Kidney (tissue), 14 donors: ENCODE data around the gene GPN1. TPM values are rescaled to one million over a fixed set of nuclear protein-coding genes. Genes with fewer than 3 reads are reported as not detected.

ENCODE experiments used
- DNase-seq, 5 donors: peaks; one replicate each; pipeline ENCODE4 v3.0.0-alpha.2; 2013 to 2020
- FAIRE-seq: peaks from 2 replicates; lab custom pipeline; 2012; peaks lifted over from hg19 to GRCh38; lab: Jason Lieb, UNC
- H3K27ac ChIP-seq, 2 donors: one replicate each; pipeline ENCODE4 v1.7.0; 2013; ENCODE audit warnings: low read depth in 2 of 2, low read length in 2 of 2, inconsistent platforms in 1 of 2
- H3K27me3 ChIP-seq: one replicate; pipeline ENCODE4 v1.7.1; 2013; ENCODE audit warnings: low read length, inconsistent platforms; ENCODE audit not compliant: control insufficient read depth, insufficient read depth
- H3K36me3 ChIP-seq, 3 donors: one replicate each; pipeline versions ENCODE4 v1.7.0 to v1.7.1; 2013; ENCODE audit warnings: low read length in 3 of 3, control low read depth in 1 of 3, inconsistent platforms in 1 of 3; ENCODE audit not compliant: insufficient read depth in 3 of 3, control insufficient read depth in 2 of 3
- H3K4me1 ChIP-seq, 3 donors: one replicate each; pipeline versions ENCODE4 v1.7.0 to v1.7.1; 2013; ENCODE audit warnings: low read length in 3 of 3, inconsistent platforms in 1 of 3, low read depth in 1 of 3; ENCODE audit not compliant: control insufficient read depth in 2 of 3, insufficient read depth in 2 of 3
- H3K4me3 ChIP-seq, 3 donors: one replicate each; pipeline versions ENCODE4 v1.7.0 to v1.8.1; 2013; ENCODE audit warnings: low read length in 3 of 3, control low read depth in 1 of 3, inconsistent platforms in 1 of 3
- H3K9ac ChIP-seq, 3 donors: one replicate each; pipeline versions ENCODE4 v1.7.0 to v1.7.1; 2013; ENCODE audit warnings: low read length in 3 of 3, control low read depth in 1 of 3, inconsistent platforms in 1 of 3
- H3K9me3 ChIP-seq, 3 donors: one replicate each; pipeline versions ENCODE4 v1.7.0 to v1.7.1; 2013; ENCODE audit warnings: low read length in 3 of 3, control low read depth in 1 of 3, inconsistent platforms in 1 of 3; ENCODE audit not compliant: control insufficient read depth in 2 of 3, insufficient read depth in 1 of 3
- CTCF ChIP-seq: IDR thresholded peaks from 3 replicates; pipeline ENCODE4 v1.5.1; 2012; ENCODE audit warnings: mild to moderate bottlenecking, moderate library complexity, borderline replicate concordance; ENCODE audit not compliant: insufficient read depth; ENCODE audit errors: extremely low read depth
- intact Hi-C: fragments of 100-400 bp; cut with DNase I; formaldehyde crosslinking; loops from one replicate; pipeline ENCODE4 v1.11.1; 2022
- polyA plus RNA-seq: library from polyadenylated mRNA; stranded (reverse); fragments of 350-450 nt; fragmentation: Illumina TruSeq; extraction: RNeasy Lipid Tissue Mini Kit (QIAGEN cat#74804); gene quantifications from one replicate; pipeline ENCODE4 v1.2.3, GENCODE V29; 2014; ENCODE audit warnings: low read depth, low replicate concordance; ENCODE audit not compliant: insufficient read depth
- total RNA-seq: library from RNA; stranded (reverse); fragmentation: NEBNext Ultra II Directional; extraction: Animal tissue kit (Norgen Biotek cat#: 25700); gene quantifications from one replicate; pipeline ENCODE4 v1.2.1, GENCODE V29; 2021
- donor health status: control.
- donor health status: control.
- donor health status: control.
- donor health status: control.
- donor health status: control.
- donor health status: DM: yes; HTN: yes; CAD: no.
- donor health status: Normal renal cell carcinoma (clear cell type).

Gene GPN1
- total and polyA plus RNA-seq, 2 donors from 2014 or later: 28.1 to 31.6 TPM

DNA sequence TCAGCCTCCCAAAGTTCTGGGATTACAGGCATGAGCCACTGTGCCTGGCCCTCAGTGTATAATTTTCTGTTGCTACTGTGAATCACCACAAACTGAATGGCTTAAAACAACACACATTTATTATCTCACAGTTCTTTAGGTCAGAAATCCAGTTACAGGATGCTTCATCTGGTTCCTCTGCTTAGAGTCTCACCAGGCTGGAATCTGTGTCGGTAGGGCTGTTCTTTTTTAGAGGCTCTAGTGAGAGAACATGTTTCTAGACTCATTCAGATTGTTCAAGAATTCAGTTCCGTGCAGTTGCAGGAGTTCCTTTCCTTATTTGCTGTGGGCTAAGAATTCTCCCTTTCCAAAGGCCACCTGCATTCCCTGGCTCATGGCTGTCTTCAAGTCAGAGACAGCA lies 22.2 kb upstream of the GPN1 start:
- H3K27ac ChIP-seq: no peak overlapping the region
- no peaks in the 10 kb centered on the region for H3K4me1 ChIP-seq
- TF ChIP-seq CTCF: no peak
- H3K36me3 ChIP-seq: peaks cover 18 to 33% (median 21%) of the 10 kb centered on the region in 3 donors
- no peaks in the 10 kb centered on the region for H3K27me3 ChIP-seq
- intact Hi-C loops: no loop called here
- DNase-seq (no peak), FAIRE-seq (no peak)
- H3K9ac ChIP-seq: no peak overlapping the region
- no peaks in the 10 kb centered on the region for H3K9me3 ChIP-seq
- no peak overlapping the region for H3K4me3 ChIP-seq

GRCh38 chr2:27613985-27614384 lies 14.9 kb upstream of the GPN1 start:
- no peak for FAIRE-seq
- no peaks in the 10 kb centered on the region for H3K9me3 ChIP-seq
- H3K27me3 ChIP-seq: no peaks in the 10 kb centered on the region
- no peak for TF ChIP-seq CTCF
- H3K4me1 ChIP-seq: no peaks in the 10 kb centered on the region
- intact Hi-C loops: no loop called here
- H3K4me3 ChIP-seq: no peak overlapping the region
- H3K27ac ChIP-seq: no peak overlapping the region
- peaks cover 6 to 26% (median 18%) of the 10 kb centered on the region in 3 donors for H3K36me3 ChIP-seq
- no peak for DNase-seq
- no peak overlapping the region for H3K9ac ChIP-seq

DNA sequence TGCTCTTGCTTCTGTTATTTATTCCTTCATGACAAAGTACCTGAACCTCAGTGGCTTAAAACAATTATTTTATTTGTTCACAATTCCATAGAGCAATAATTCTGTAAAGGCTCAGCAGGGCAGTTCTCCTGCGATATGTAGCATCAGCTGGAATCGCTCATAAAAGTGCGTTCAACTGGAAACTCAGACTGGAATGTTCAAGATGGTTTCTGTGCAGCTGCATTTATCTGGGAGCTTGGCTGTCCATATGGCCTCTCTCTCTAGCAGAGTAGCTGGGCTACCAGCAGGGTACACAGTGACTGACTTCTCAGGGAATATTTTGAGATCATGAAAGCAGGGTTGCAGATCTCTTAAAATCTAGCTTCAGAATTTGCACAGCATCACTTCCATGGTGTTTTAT lies 13.5 kb upstream of the GPN1 start:
- intact Hi-C loops: no loop called here
- FAIRE-seq (no peak), DNase-seq (no peak)
- Histone ChIP-seq H3K9me3 (no peaks in the 10 kb centered on the region), H3K9ac (no peak overlapping the region), H3K27me3 (no peaks in the 10 kb centered on the region), H3K36me3 (peaks cover 8 to 28% (median 18%) of the 10 kb centered on the region in 3 donors), H3K4me3 (no peak overlapping the region), H3K27ac (no peak overlapping the region), H3K4me1 (no peaks in the 10 kb centered on the region)
- no peak for TF ChIP-seq CTCF

DNA sequence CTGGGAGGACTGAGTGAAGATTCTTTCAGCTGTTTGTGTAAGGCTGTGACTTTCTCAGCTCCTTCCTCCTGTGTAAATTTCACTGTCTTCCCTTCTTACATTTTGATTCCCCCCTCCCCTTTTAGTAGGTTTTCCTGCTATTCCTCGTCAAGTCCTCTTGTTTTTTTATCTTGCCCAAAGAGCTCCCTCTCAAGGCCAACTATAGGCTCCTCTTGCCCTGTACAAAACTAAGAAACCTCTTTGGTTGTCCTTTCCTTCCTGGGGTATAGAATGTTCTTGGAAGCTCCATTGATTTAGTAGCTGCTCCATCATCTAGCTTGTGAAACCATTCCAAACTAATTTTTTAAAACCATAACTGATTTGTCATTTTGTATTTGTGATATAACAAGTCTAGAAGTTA lies 7.3 kb upstream of the GPN1 start:
- intact Hi-C loops: no loop called here
- H3K9me3 ChIP-seq: no peaks in the 10 kb centered on the region
- no peak for TF ChIP-seq CTCF
- H3K4me1 ChIP-seq: no peaks in the 10 kb centered on the region
- no peak overlapping the region for H3K4me3 ChIP-seq
- no peak for FAIRE-seq
- peaks cover 9 to 44% (median 26%) of the 10 kb centered on the region in 3 donors for H3K36me3 ChIP-seq
- no peaks in the 10 kb centered on the region for H3K27me3 ChIP-seq
- no peak overlapping the region for H3K9ac ChIP-seq
- DNase-seq: no peak
- H3K27ac ChIP-seq: no peak overlapping the region
